Mesenchymal stem cell (in vitro differentiated cells and primary cell): ENCODE measurements around the gene FOSL2.

Experiments used
- DNase-seq: peaks from one replicate; pipeline ENCODE4 v3.0.0-alpha.2; 2013
- H2AFZ ChIP-seq: one replicate; pipeline ENCODE4 v1.6.1; 2013; ENCODE audit warnings: low read depth, mild to moderate bottlenecking, control low read depth, inconsistent platforms, low read length, moderate library complexity
- H2AK5ac ChIP-seq: 2 replicates; pipeline ENCODE4 v1.6.1; 2013; ENCODE audit warnings: low read length, moderate library complexity, mild to moderate bottlenecking, inconsistent platforms; ENCODE audit not compliant: severe bottlenecking
- H2BK120ac ChIP-seq: one replicate; pipeline ENCODE4 v1.6.1; 2013; ENCODE audit warnings: low read depth, mild to moderate bottlenecking, inconsistent platforms, low read length, moderate library complexity
- H2BK12ac ChIP-seq, 2 experiments: one replicate each; pipeline ENCODE4 v1.6.1; 2013; ENCODE audit warnings: inconsistent platforms in 2 of 2, low read length in 2 of 2, mild to moderate bottlenecking in 2 of 2, moderate library complexity in 2 of 2, control low read depth in 1 of 2
- H2BK15ac ChIP-seq: one replicate; pipeline ENCODE4 v1.6.1; 2013; ENCODE audit warnings: mild to moderate bottlenecking, low read depth, inconsistent platforms; ENCODE audit not compliant: poor library complexity, severe bottlenecking
- H2BK5ac ChIP-seq: 2 replicates; pipeline ENCODE4 v1.6.1; 2013; ENCODE audit warnings: low read depth, mild to moderate bottlenecking, low read length, control low read depth, inconsistent platforms; ENCODE audit not compliant: poor library complexity, severe bottlenecking
- H3K14ac ChIP-seq, 2 experiments: one replicate each; pipeline ENCODE4 v1.6.1; 2013; ENCODE audit warnings: inconsistent platforms in 2 of 2, low read length in 2 of 2, control low read depth in 1 of 2, mild to moderate bottlenecking in 1 of 2, moderate library complexity in 1 of 2
- H3K18ac ChIP-seq, 2 experiments: one replicate each; pipeline ENCODE4 v1.6.1; 2013; ENCODE audit warnings: inconsistent platforms in 2 of 2, low read length in 2 of 2, control low read depth in 1 of 2, low read depth in 1 of 2, mild to moderate bottlenecking in 1 of 2
- H3K23ac ChIP-seq, 2 experiments: one replicate each; pipeline ENCODE4 v1.6.1; 2013; ENCODE audit warnings: inconsistent platforms in 2 of 2, low read length in 2 of 2, mild to moderate bottlenecking in 2 of 2, moderate library complexity in 2 of 2, control low read depth in 1 of 2
- H3K27ac ChIP-seq: 2 replicates; pipeline ENCODE4 v1.5.1; 2013; ENCODE audit warnings: mild to moderate bottlenecking, moderate library complexity, low read length, control low read depth, inconsistent platforms; ENCODE audit not compliant: poor library complexity, severe bottlenecking
- H3K27me3 ChIP-seq, 2 experiments: 2 replicates each; pipeline versions ENCODE4 v1.6.1 to v1.7.0; 2013; ENCODE audit warnings: low read length in 2 of 2, mild to moderate bottlenecking in 2 of 2, moderate library complexity in 2 of 2, control low read depth in 1 of 2, inconsistent platforms in 1 of 2; ENCODE audit not compliant: control insufficient read depth in 1 of 2, insufficient read depth in 1 of 2
- H3K36me3 ChIP-seq, 2 experiments: 2 replicates each; pipeline versions ENCODE4 v1.6.1 to v1.7.0; 2013; ENCODE audit warnings: low read length in 2 of 2, control low read depth in 1 of 2, inconsistent platforms in 1 of 2, low read depth in 1 of 2, mild to moderate bottlenecking in 1 of 2; ENCODE audit not compliant: insufficient read depth in 2 of 2, control insufficient read depth in 1 of 2
- H3K4ac ChIP-seq, 2 experiments: one replicate each; pipeline ENCODE4 v1.6.1; 2013; ENCODE audit warnings: inconsistent platforms in 2 of 2, low read length in 2 of 2, mild to moderate bottlenecking in 2 of 2, moderate library complexity in 2 of 2, control low read depth in 1 of 2, low read depth in 1 of 2
- H3K4me1 ChIP-seq: 2 replicates; pipeline ENCODE4 v1.6.1; 2013; ENCODE audit warnings: low read depth, low read length, control low read depth; ENCODE audit not compliant: control insufficient read depth, insufficient read depth
- H3K4me2 ChIP-seq: 2 replicates; pipeline ENCODE4 v1.6.1; 2013; ENCODE audit warnings: low read length, mild to moderate bottlenecking, inconsistent platforms; ENCODE audit not compliant: poor library complexity, severe bottlenecking
- H3K4me3 ChIP-seq, 2 experiments: 2 replicates each; pipeline versions ENCODE4 v1.5.1 to v1.7.0; 2013; ENCODE audit warnings: low read length in 2 of 2, mild to moderate bottlenecking in 2 of 2, control low read depth in 1 of 2, low read depth in 1 of 2; ENCODE audit not compliant: insufficient read depth in 1 of 2
- H3K79me1 ChIP-seq: replicated peaks from 2 replicates; pipeline ENCODE4 v1.6.1; 2013; ENCODE audit warnings: mild to moderate bottlenecking, control low read depth, low read length, inconsistent platforms; ENCODE audit not compliant: poor library complexity, severe bottlenecking
- H3K9ac ChIP-seq: 2 replicates; pipeline ENCODE4 v1.7.0; 2013; ENCODE audit warnings: mild to moderate bottlenecking, low read length, moderate library complexity
- H3K9me3 ChIP-seq: 2 replicates; pipeline ENCODE4 v1.7.0; 2013; ENCODE audit warnings: mild to moderate bottlenecking, low read length; ENCODE audit not compliant: control insufficient read depth
- H4K8ac ChIP-seq: one replicate; pipeline ENCODE4 v1.6.1; 2013; ENCODE audit warnings: inconsistent platforms, mild to moderate bottlenecking, low read length, moderate library complexity
- H4K91ac ChIP-seq: one replicate; pipeline ENCODE4 v1.6.1; 2013; ENCODE audit warnings: mild to moderate bottlenecking, low read length, inconsistent platforms
- WGBS: methylation state at CpG from one replicate; pipeline ENCODE4 v1.1.7; 2013; ENCODE audit warnings: mixed read lengths; 5-methylcytosine and 5-hydroxymethylcytosine counted together

The FOSL2 gene

GRCh38 chr2:28437149-28437835 lies 44.6 kb downstream of the FOSL2 start:
- no peak overlapping the region for H4K91ac ChIP-seq
- no peak overlapping the region for H2BK5ac ChIP-seq
- no peak overlapping the region for H3K23ac ChIP-seq
- no peak overlapping the region for H2BK15ac ChIP-seq
- no peak overlapping the region for H3K27ac ChIP-seq
- H2AFZ ChIP-seq, result no peak overlapping the region
- no peak overlapping the region for H3K4me2 ChIP-seq
- H3K9me3 ChIP-seq, result peaks cover 11% of the 10 kb centered on the region
- H3K79me1 ChIP-seq, result no peaks in the 10 kb centered on the region
- no peak overlapping the region for H4K8ac ChIP-seq
- H3K4me3 ChIP-seq, result no peak overlapping the region
- H3K4me1 ChIP-seq, result peaks cover 18% of the 10 kb centered on the region
- WGBS, result 89% methylated on average over 18 of the region's 18 CpGs
- no peaks in the 10 kb centered on the region for H3K27me3 ChIP-seq
- H2BK12ac ChIP-seq, result no peak overlapping the region
- no peak overlapping the region for H3K9ac ChIP-seq
- H2AK5ac ChIP-seq, result peak overlapping the region; percentile 36
- H2BK120ac ChIP-seq, result no peak overlapping the region
- H3K36me3 ChIP-seq, result no peaks in the 10 kb centered on the region
- no peak overlapping the region for H3K18ac ChIP-seq
- H3K4ac ChIP-seq, result no peak overlapping the region
- H3K14ac ChIP-seq, result no peak overlapping the region
- DNase-seq, result no peak

GRCh38 chr2:28437918-28438317 lies 45.3 kb downstream of the FOSL2 start:
- no peak overlapping the region for H3K4me3 ChIP-seq
- H3K18ac ChIP-seq, result no peak overlapping the region
- no peak overlapping the region for H4K91ac ChIP-seq
- no peak overlapping the region for H3K9ac ChIP-seq
- no peak overlapping the region for H3K27ac ChIP-seq
- H2AK5ac ChIP-seq, result no peak overlapping the region
- H3K79me1 ChIP-seq, result no peaks in the 10 kb centered on the region
- no peaks in the 10 kb centered on the region for H3K27me3 ChIP-seq
- no peak overlapping the region for H2AFZ ChIP-seq
- peak overlapping the region; percentile 6 for H2BK15ac ChIP-seq
- H3K4me2 ChIP-seq, result no peak overlapping the region
- no peak overlapping the region for H2BK12ac ChIP-seq
- H3K4me1 ChIP-seq, result peaks cover 18% of the 10 kb centered on the region
- no peak overlapping the region for H4K8ac ChIP-seq
- DNase-seq, result no peak
- H3K4ac ChIP-seq, result no peak overlapping the region
- H3K9me3 ChIP-seq, result peaks cover 10% of the 10 kb centered on the region
- no peaks in the 10 kb centered on the region for H3K36me3 ChIP-seq
- H2BK5ac ChIP-seq, result no peak overlapping the region
- WGBS, result 72% methylated on average over 5 of the region's 5 CpGs
- H3K14ac ChIP-seq, result no peak overlapping the region
- H2BK120ac ChIP-seq, result no peak overlapping the region
- H3K23ac ChIP-seq, result no peak overlapping the region

- Histone ChIP-seq H3K23ac (no peak overlapping the region), H3K4me3 (no peak overlapping the region), H2AK5ac (no peak overlapping the region), H4K91ac (no peak overlapping the region), H2AFZ (no peak overlapping the region), H3K14ac (no peak overlapping the region), H2BK5ac (no peak overlapping the region), H3K27ac (no peak overlapping the region), H3K36me3 (no peaks in the 10 kb centered on the region), H2BK12ac (no peak overlapping the region), H3K27me3 (no peaks in the 10 kb centered on the region), H3K4me1 (peaks cover 18% of the 10 kb centered on the region), H3K4me2 (no peak overlapping the region), H3K9ac (no peak overlapping the region), H2BK120ac (no peak overlapping the region), H3K18ac (no peak overlapping the region), H3K79me1 (no peaks in the 10 kb centered on the region), H3K4ac (no peak overlapping the region), H2BK15ac (no peak overlapping the region), H3K9me3 (peaks cover 3% of the 10 kb centered on the region), H4K8ac (no peak overlapping the region)
- WGBS, result 90% methylated on average over 13 of the region's 13 CpGs
- DNase-seq, result no peak
Measured at GRCh38 chr2:28438532-28439063, 45.9 kb downstream of the FOSL2 start.

- no peak overlapping the region for H2BK120ac ChIP-seq
- no peak overlapping the region for H3K4ac ChIP-seq
- H3K4me3 ChIP-seq, result no peak overlapping the region
- no peak overlapping the region for H4K91ac ChIP-seq
- H3K9ac ChIP-seq, result no peak overlapping the region
- no peaks in the 10 kb centered on the region for H3K36me3 ChIP-seq
- no peaks in the 10 kb centered on the region for H3K9me3 ChIP-seq
- DNase-seq, result no peak
- H3K14ac ChIP-seq, result no peak overlapping the region
- H3K4me2 ChIP-seq, result no peak overlapping the region
- H2BK5ac ChIP-seq, result no peak overlapping the region
- H2AFZ ChIP-seq, result no peak overlapping the region
- over 99% methylated on average over 5 of the region's 5 CpGs for WGBS
- H3K18ac ChIP-seq, result no peak overlapping the region
- no peak overlapping the region for H2BK12ac ChIP-seq
- no peak overlapping the region for H3K27ac ChIP-seq
- no peak overlapping the region for H2AK5ac ChIP-seq
- H3K4me1 ChIP-seq, result peaks cover 18% of the 10 kb centered on the region
- no peaks in the 10 kb centered on the region for H3K27me3 ChIP-seq
- no peak overlapping the region for H3K23ac ChIP-seq
- H4K8ac ChIP-seq, result no peak overlapping the region
- H3K79me1 ChIP-seq, result no peaks in the 10 kb centered on the region
- H2BK15ac ChIP-seq, result no peak overlapping the region
Measured at GRCh38 chr2:28439127-28439526, 46.5 kb downstream of the FOSL2 start.
